Measurements from ENCODE around the gene SMAD2.
"Not testable (repeated sequence)": the region's sequence is repeated elsewhere in the genome, so short reads cannot be mapped to it uniquely, and the experiment has no call there.

The SMAD2 gene

DNA sequence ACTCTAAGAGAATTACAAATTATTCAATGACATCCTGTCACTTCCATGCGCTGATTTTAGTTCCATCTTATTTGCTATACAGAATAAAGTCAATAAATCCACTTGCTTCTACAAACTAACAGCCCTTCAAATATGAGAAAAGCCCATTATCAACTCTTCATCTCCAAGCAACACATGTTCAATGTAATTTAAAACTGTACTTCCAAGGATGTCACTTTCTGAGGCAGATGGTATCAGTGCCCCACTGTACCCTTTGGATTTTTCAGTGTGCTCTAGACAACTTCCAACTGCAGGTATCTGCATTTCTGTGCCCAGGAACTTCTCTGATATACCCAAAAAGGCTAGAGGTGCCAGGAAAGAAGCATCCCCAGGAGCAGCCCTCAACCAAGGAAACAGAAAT, 87.6 kb downstream of the SMAD2 start:
- no peak for DNase-seq (ENCODE audit: low spot score)

DNA sequence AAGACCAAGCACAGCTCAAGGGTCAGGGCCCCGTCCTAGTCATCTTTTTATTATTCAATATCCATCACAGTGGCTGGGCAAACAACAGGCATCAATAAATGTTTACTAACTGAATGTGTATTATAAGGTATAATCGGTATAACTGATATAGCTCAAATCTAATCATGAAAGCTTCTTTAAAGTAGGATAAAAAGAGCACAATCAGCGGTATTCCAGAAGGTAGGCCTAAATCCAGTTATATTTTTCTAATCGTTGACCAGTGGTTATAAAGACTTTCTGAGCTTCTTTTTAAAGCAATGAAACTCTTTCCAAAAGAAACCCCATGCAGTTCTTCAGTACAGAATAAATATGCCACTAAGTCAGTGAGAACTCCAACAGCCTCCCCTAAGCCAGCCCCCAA, 92.1 kb downstream of the SMAD2 start:
- no peak for DNase-seq (ENCODE audit: low spot score)

DNA sequence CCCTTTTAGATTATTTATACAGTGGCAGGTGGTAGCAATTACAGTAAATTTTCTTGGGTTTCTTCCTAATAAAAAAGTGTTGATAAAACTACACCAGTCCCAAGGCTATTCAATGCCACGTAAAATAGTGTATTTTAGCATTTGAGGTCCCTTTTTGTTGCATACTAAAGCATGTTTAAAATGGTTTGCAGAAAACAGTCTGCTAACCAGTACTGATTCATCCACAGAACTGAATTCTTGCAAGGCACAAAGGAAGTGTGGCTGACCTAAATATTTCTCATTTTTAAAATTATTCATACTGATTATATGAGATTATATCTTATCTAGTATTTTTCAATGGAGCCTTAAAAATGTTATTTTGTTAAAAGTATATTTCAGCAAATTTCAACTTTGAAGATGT, 98.1 kb downstream of the SMAD2 start:
- DNase-seq (ENCODE audit: low spot score) = no peak

DNA sequence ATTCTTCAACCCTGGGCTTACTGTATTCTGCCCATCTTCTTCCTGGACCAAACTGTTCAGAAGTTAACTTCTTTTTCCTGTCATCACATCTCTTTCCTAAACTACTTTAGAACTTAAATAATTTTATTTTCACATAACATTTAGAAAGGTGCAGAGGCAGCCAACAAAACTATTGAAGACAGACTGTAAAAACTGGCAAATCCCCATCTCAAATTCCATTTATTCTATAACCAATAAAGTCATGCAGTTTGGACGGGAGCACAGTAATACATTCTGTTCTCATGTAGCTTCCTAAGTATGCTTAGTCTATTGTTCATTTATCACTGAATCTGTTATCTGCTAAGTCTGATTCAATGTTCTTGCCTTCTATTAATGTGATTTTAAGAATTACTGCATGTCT, 99.1 kb downstream of the SMAD2 start:
- no peak for DNase-seq (ENCODE audit: low spot score)

DNA sequence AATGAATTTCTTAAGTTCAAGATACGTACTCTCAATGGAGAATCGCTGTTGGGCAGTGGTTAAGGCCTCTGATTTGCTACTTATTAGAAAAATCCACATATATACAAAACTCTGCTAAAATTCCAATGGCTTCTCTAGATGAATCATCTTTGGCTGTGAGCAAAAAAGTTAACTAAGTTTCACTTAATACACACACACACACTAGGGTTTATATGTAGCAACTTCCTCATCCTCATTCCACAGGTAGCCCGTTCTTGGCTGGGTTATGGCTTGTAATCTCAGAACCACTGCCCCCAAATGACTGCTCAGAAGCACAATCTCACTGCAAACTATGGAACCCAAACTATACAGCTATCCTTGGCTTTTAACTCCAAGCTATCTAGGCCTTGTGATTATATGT, 99.7 kb downstream of the SMAD2 start:
- no peak for DNase-seq (ENCODE audit: low spot score)

DNA sequence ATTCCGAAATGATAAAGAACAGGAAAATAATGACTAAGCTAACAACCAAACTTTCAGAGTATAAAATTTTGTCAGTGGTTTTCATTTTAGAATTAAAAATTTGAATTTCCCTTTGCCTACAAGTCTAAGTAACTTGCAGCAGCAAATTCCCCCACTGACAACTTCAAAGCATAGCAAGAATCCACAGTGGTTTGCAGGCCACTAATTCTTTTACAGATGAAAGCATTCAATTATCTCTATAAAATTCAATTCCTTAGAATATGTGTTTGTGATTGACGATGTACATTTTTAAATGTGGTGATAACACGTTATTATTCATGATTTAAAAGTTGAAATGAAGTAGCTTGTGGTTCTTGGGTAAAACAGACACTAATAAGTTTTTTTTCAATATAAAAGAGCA, 100.6 kb downstream of the SMAD2 start:
- DNase-seq (ENCODE audit: low spot score) = no peak

DNA sequence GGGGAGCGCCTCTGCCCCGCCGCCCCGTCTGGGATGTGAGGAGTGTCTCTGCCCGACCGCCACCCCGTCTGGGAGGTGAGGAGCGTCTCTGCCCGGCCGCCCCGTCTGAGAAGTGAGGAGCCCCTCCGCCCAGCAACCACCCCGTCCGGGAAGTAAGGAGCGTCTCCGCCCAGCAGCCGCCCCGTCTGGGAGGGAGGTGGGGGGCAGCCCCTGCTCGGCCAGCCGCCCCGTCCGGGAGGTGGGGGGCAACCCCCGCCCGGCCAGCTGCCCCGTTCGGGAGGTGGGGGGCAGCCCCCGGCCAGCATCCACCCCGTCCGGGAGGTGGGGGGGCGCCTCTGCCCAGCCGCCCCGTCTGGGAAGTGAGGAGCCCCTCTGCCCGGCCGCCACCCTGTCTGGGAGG, 102.4 kb downstream of the SMAD2 start:
- not testable (repeated sequence) for DNase-seq (ENCODE audit: low spot score)

DNA sequence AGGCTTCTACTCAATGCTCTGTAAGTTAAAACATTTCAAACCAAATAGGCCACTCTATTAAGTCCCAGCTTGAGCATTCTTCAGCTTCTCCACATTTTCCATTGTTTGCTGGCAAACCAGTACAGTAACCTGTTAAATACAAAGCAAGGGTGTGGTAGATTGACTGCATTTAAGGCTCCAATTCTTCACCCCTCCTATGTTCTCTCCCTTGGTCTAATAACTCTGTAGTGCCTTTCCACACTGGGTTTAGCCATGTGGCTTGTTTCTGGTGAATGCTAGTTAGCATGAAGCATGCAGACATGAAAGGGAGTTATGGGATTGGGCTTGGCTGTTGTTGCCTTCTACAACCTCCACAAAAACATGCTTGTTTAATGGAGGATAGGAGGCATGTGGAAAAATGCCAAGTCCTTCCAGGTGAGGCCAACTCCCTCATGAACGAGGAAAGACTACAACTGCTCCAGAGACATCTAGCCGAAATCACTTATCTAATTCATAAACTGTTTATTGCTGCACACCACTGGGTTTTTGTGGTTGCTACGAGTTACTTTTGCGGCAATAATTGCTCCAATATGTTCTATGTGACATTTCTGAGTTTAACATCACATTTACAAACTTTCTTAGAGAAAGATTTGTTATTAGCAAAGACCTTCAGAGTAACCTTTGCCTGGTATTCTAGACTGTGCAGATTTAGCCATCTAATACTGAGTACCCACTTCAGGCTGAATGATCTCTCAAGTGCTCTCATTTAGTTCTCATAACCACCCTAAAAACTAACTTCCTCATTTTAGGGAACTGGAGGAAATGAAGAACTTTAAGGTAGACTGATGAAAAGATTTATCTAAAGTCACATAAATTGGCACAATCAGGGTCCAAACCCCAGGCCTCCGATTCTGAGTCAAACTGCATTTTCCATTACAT, 104.0 kb downstream of the SMAD2 start:
- DNase-seq (ENCODE audit: low spot score) = no peak

DNA sequence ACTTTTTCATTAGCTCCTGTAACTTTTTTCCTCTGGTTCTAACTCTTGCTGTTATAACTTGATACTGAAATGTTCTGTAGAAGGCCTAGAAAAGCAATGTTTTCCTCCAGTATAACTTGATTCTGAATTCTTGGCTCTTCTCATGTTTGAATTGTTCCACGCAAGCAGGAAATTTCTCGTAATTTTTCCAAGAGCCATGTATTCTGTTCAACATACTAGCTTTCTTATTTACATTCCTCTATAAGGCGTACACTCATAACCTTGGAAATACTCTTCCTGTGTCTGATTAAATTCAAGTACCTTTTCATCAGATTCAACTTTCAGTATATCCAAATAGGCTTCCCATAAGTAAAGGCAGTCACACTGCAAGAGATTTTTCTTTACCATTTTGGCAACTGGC, 109.1 kb downstream of the SMAD2 start:
- no peak for DNase-seq (ENCODE audit: low spot score)

DNA sequence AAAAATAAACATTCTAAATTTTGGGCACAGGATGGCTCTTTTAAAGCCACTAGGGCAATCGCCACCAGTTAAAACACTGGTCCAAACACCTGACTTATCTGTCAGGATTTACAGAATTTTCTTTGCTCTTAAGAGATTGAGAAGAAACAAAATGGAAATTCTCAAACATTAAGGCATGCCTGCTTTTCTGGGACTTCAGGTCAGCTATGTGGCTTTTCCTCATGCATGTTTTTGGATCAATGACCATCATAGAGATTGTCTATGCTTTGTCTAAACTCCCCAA, 112.7 kb downstream of the SMAD2 start:
- DNase-seq (ENCODE audit: low spot score) = no peak

DNA sequence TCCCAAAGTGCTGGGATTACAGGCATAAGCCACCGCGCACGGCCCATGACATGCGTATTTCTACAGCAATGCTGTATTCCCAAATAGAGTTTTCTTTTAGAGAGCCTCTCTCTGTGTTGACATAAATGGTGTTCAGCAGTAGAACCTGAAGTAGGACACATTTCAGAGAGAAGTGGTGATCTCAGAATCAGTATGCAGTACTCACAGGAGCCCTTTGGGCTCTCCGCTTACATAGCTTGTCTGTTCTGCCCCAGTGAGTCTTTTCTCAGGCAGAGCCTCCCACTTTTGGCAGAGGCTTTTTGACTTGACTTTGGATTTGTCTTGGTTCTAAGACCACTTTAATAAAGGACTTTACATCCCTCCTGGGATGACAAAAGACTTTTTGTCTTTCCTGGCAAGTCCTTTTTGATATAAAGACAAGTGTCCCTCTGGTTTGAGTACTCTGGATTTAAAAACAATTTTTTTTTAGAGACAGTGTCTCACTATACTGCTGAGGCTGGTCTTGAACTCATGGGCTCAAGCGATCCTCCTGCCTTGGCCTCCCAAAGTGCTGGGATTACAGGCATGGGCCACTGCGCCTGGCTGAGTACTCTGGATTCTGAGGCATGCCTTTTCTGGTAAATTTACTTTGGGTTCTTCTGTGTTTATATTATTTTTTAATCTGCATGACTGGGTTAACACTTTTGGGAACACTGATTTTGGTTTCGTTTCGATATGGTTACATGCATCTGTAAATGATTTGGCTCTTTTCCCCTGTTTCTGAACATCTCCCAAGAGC, 113.3 kb downstream of the SMAD2 start:
- DNase-seq (ENCODE audit: low spot score) = no peak

DNA sequence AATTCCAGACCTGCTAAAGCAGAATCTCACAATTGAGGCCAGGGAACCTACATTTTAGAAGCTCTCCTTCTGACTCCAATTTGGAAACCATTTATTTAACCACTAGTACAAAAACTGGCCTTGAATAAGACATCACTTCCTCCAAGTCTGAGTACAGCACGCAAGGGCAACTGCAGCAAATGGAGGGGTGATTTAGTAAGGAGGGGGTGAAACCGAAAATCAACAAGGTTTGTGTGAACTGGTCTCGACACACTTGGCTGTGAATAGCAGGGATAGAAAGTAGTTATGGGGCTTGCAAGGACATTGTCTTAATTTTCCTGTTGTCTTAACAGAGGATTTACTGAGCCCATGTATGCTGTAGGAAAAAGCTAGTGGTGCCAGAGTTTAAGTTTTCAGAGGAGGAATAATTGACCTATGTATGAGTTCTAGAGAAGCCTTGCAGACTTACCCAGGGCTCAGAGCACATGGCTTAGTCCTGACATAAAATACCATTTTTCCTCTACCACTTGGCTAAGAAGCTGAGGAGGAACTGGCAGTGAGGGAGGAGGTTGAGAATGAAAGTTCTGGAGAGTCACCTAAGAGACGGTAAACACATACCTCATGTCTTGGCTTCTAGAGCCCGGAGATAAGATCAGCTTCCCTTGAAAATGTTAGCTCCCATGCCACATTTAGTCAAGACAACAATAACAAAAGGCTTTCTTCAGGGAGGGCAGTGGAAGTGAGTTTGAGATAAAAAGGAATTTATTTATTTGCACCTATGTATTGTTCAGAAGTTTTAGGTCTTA, 114.8 kb downstream of the SMAD2 start:
- no peak for DNase-seq (ENCODE audit: low spot score)

DNA sequence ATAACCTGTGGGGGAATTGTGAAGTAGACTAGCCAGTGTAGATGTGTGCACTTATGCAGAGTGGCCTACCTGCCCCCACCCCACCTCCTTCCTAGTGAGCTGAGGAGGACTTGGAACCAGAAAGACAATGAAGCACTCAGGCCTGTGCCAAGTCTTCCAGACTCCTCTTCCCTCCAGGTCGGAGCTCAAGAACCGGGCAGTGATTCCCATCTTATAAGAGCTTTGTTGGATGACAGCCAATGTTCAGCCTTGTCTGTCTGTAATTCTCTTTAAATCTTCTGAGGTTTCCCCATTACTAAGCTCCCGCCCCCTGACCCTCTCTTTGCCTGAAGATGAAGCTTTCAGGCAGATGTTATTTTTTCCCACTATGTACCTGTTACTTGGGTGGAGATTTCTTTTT, 121.0 kb downstream of the SMAD2 start:
- DNase-seq (ENCODE audit: low spot score) = peak; percentile 69

DNA sequence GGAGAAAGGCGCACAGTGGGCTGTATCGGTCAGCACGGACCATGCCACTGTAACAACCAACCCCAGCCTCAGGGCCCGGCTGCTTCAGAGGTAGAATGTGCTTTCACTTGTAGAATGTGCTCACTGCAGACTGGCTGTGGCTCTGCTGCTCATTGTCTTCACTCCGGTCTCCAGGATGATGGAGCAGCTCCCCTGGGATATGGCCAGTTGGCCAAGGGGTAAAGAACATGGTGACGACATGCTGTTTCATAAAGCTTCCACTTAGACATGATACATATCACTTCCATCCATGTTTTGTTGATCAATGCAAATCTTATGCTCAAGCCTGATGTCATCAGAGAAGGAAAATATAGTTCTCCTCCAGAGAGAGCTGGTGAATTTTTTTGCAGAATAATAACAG, 127.7 kb downstream of the SMAD2 start:
- DNase-seq (ENCODE audit: low spot score) = no peak

DNA sequence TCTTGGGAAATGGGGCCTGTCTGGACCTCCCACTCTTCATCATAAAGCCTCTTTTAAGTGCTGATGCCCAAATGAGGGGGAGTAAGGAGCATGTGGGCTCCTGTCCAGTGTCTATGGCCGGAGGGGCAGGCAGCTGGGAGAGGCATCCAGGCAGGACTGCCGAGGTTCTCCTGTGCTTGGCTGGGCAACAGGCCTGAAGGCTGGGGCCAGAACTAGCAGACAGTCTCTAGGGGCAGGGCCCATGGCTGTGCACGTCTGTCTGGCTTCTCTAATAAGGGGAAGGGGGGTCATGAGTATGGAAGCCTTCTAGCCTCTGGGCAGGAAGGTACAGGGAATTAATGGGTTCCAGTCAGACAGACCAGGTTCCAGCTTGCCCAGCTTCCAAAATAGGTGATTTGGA, 128.6 kb downstream of the SMAD2 start:
- no peak for DNase-seq (ENCODE audit: low spot score)

DNA sequence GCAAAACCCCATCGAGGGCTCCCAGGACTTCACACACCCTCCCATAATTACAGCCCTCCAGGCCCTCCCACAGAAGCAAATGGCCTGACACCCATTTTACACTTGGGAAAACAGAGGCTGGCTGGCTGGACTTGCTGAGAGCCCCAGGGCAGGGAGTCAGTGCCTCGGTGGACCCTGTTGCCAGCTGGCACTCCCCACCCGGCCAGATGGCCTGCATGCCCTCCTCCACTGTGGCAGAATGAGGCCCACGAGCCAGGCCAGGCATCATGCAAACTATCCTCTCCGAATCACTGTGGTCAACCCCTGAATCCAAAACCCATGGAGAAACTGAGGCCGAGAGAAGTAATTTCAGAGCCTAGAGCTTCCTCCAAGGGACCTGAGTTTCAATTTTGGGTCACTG, 129.7 kb downstream of the SMAD2 start:
- DNase-seq (ENCODE audit: low spot score) = no peak

DNA sequence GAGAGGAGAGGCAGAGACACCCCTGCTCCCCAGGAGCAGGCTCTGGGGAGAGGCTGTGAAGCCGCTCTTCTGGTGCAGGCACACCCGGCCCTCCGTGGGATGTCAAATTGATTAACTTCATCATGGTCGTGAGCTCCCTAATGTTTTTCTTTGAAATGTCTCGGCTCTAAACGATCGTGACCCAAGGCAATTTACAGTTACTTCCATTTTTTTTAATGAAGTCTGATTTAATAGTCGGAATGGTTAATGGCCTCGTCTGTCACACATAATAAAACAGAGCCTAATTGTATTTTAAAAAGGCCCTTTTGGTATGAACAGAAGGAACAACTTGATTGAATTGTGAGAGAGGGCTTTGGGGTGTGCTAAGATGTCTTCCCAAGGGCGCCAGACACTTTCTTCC, 130.2 kb downstream of the SMAD2 start:
- DNase-seq (ENCODE audit: low spot score) = no peak

DNA sequence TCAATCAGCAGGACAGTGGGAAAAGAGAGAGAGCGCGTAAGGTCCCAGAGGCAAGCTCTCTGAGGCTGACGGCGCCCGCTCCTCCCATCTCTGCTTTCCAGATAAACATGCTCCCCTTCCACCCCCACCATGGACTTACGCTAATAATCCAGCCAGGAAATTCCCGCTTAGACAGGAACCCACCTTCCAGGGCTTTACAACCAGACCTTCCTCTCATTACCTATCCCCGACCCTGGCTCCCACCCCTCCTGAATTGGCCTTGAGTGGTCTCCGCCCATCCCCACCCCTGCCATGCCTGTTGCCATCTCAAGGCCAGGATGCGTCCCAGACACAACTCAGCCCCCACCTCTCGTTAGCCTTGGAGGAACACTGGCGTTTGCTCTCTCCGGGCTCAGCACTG, 131.1 kb downstream of the SMAD2 start:
- no peak for DNase-seq (ENCODE audit: low spot score)

DNA sequence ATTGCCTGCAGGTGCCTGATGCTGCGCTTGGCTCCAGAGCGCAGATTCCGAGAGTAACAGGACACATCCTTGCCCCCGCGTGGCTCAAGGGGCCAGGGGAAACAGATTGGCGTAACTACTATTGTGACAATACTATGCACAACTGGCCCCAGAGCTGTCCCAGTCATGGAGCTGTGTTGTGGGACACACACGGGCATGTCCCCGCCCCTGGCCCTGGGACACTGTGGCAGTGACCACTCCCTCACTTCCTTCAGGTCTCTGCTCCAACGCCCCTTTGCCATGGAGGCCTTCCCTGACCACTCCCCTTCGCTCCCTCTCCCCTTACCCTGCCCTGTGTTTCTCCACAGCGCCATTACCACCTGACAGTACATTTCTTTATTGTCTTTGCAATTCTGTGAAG, 132.1 kb downstream of the SMAD2 start:
- no peak for DNase-seq (ENCODE audit: low spot score)

DNA sequence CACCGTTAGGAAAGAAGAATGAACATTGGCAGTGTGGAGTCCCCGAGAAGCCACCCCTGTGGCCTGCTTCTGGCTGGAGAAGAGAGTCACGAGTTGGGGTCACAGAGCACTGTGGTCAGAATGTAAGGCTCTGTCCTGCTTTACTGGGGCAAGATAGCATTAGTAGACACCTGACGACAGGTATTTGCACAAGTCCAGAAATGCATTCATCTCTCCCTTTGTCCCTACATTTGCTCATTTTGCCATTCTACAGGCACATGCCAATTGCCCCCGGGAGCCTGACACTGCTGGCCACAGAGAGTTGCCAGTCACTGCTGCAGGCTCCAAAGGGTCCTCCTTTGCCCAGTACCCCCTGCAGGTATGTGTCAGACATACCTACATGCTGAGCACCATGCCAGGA, 133.3 kb downstream of the SMAD2 start:
- no peak for DNase-seq (ENCODE audit: low spot score)

DNA sequence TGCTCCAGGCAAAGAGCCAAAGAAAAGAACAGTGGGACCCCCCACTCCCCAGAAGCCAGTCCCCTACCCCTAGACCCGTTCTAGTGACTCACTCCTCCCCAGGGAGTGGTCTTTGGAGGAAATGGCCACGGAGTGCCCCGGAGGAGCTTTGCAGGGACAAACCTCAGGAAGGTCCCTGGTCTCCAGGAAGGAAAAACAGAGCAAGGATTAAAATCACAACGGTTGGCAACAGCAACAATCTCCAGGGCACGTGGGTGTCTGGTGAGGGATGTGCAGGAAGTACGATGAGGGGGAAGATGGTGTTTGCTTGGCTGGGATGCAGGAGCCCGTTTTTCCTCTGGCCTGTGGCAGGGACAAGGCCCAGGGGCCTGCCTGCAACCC, 135.0 kb downstream of the SMAD2 start:
- DNase-seq (ENCODE audit: low spot score) = no peak

DNA sequence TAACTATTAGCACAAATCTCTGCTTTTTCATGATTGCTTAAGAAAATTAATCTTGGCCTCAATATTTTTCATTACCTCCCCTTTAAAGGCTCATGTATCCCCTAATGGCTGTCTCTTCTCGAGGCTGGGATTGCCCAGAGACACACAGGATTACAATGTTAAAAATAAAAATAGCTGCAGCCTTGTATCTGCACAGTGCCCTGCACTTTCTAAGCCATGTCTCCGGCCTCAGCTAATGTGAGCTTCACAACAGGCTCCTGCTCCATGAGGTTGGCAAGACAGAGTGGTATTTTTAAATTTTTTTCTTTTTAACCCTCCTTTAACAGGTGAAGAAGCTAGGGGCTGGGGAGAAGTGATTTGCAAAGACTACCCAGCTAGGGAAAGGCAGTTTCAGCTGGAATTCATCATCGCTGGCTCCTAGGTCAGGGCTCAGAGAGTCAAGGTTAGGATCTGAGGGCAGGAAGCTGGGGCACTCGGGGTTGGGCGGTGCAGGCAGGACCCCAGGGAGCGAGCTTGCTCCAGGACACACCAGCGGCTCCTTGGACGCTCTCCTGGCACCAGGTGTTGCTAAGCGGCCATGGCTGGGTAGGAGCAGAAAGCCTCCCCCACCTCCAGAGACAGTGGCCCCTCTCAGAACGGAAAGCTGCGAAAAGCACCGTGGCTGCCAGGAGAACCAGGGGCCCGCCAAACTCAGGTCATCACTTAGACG, 135.6 kb downstream of the SMAD2 start:
- no peak for DNase-seq (ENCODE audit: low spot score)
